Tibial nerve (tissue), 4 donors: ENCODE measurements around the gene ELP6. TPM values are rescaled to one million over a fixed set of nuclear protein-coding genes. Genes with fewer than 3 reads are reported as not detected.
"Not testable (repeated sequence)": the region's sequence is repeated elsewhere in the genome, so short reads cannot be mapped to it uniquely, and the experiment has no call there.

ENCODE experiments used
- DNase-seq, 2 donors: peaks; one replicate each; pipeline ENCODE4 v3.0.0-alpha.2; 2019; ENCODE audit warnings: low spot score in 2 of 2
- H3K27ac ChIP-seq, 4 donors: fragments of 200-600 bp; sonication (generic) in 3 of 4; one replicate each; pipeline ENCODE4 v1.5.1; 2017 to 2019; ENCODE audit warnings: mild to moderate bottlenecking in 1 of 4
- H3K27me3 ChIP-seq, 2 donors: fragments of 200-600 bp; sonication (generic) in 1 of 2; one replicate each; pipeline versions ENCODE4 v1.5.1 to v1.6.0; 2017 to 2019
- H3K36me3 ChIP-seq, 3 donors: fragments of 200-600 bp; sonication (generic); one replicate each; pipeline ENCODE4 v1.5.1; 2018 to 2019
- H3K4me1 ChIP-seq, 4 donors: fragments of 200-600 bp; sonication (generic) in 3 of 4; one replicate each; pipeline ENCODE4 v1.5.1; 2017 to 2019
- H3K4me3 ChIP-seq, 4 donors: fragments of 200-600 bp; sonication (generic) in 3 of 4; one replicate each; pipeline ENCODE4 v1.5.1; 2017 to 2019; ENCODE audit warnings: mild to moderate bottlenecking in 1 of 4, moderate library complexity in 1 of 4
- H3K9me3 ChIP-seq, 4 donors: fragments of 200-600 bp; sonication (generic) in 3 of 4; one replicate each; pipeline ENCODE4 v1.5.1; 2017 to 2019
- EP300 ChIP-seq, 2 donors: sonication (generic); formaldehyde crosslinking; IDR thresholded peaks; one replicate each; pipeline ENCODE4 v1.6.1; 2017; ENCODE audit warnings: antibody characterized with exemption in 2 of 2, mild to moderate bottlenecking in 1 of 2
- POLR2A ChIP-seq, 2 donors: fragments of 450-650 bp; IDR thresholded peaks; one replicate each; pipeline ENCODE4 v1.6.1; 2017; ENCODE audit warnings: antibody characterized with exemption in 2 of 2, mild to moderate bottlenecking in 2 of 2, moderate library complexity in 2 of 2
- WGBS, 2 donors: methylation state at CpG; one replicate each; pipeline ENCODE4 v1.1.5; 2018; 5-methylcytosine and 5-hydroxymethylcytosine counted together
- total RNA-seq, 4 donors: library from RNA; depleted of rRNA; stranded (reverse); fragments of >200 nt; gene quantifications; one replicate each; pipeline ENCODE4 v1.1.0, GENCODE V29; 2016
- TF ChIP-seq, protein P1 (sequence below), 5 experiments: fragments of 200-600 bp in 3 of 5; fragments of 450-650 bp in 2 of 5; sonication (generic) in 3 of 5; IDR thresholded peaks; one replicate each; pipeline ENCODE4 v1.5.1; 2016 to 2019; ENCODE audit warnings: antibody characterized with exemption in 5 of 5, mild to moderate bottlenecking in 3 of 5, moderate library complexity in 2 of 5

Gene ELP6
- total RNA-seq, 4 donors from 2014 or later, result 19.9 to 25.5 (median 22.7) TPM

DNA sequence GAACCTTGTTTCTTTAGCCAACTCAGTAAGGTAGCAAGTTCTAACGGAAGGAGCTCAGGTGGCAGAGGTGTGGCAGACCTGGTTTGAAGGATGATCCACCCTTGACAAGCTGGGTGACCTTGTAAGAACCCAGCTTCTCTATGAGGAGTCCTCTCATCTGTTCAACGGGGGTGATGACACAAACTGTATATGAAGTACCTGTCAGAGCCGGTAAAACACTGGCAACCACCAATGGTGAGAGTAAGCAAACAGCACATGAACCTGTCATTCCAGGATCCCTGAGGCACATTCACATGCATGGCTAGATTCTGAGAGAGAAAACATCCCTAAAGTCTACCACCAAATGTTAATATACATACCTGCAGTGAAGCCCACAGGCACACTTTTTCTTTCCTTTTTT, 40.1 kb downstream of the ELP6 start:
- H3K27ac ChIP-seq, result no peak overlapping the region
- DNase-seq, result no peak
- H3K4me1 ChIP-seq, result peaks cover 0 to 30% (median 18%) of the 10 kb centered on the region in 4 donors
- 84 to 91% methylated on average over 3 of the region's 3 CpGs for WGBS, 2 donors
- no peaks in the 10 kb centered on the region for H3K9me3 ChIP-seq
- no peaks in the 10 kb centered on the region for H3K27me3 ChIP-seq
- TF ChIP-seq POLR2A (IDR thresholded peaks at IDR 0.05), result no peak
- TF ChIP-seq EP300 (IDR thresholded peaks at IDR 0.05), result no peak
- TF ChIP-seq, protein P1, sequence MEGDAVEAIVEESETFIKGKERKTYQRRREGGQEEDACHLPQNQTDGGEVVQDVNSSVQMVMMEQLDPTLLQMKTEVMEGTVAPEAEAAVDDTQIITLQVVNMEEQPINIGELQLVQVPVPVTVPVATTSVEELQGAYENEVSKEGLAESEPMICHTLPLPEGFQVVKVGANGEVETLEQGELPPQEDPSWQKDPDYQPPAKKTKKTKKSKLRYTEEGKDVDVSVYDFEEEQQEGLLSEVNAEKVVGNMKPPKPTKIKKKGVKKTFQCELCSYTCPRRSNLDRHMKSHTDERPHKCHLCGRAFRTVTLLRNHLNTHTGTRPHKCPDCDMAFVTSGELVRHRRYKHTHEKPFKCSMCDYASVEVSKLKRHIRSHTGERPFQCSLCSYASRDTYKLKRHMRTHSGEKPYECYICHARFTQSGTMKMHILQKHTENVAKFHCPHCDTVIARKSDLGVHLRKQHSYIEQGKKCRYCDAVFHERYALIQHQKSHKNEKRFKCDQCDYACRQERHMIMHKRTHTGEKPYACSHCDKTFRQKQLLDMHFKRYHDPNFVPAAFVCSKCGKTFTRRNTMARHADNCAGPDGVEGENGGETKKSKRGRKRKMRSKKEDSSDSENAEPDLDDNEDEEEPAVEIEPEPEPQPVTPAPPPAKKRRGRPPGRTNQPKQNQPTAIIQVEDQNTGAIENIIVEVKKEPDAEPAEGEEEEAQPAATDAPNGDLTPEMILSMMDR (IDR thresholded peaks at IDR 0.05), result no peak
- H3K36me3 ChIP-seq, result no peaks in the 10 kb centered on the region
- no peak overlapping the region for H3K4me3 ChIP-seq

DNA sequence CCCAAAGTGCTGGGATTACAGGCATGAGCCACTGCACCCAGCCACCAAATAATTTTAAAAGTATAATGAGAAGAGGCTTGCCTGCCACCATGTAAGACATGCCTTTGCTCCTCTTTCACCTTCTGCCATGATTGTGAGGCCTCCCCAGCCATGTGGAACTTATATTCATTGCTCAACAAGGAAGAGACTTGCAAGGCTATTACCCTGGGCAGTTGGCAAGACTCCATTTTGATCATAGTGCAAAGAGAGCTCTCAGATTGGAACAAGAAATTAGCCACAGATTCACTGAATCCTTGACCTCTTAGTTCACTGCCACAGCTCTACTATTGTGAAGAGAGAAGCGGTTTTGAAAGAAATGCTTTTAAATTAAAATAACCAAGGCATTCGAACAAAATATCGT, 43.9 kb downstream of the ELP6 start:
- H3K4me1 ChIP-seq, result peaks cover 0 to 15% (median 3%) of the 10 kb centered on the region in 4 donors
- no peak overlapping the region for H3K4me3 ChIP-seq
- H3K27ac ChIP-seq, result no peak overlapping the region
- no peaks in the 10 kb centered on the region for H3K36me3 ChIP-seq
- TF ChIP-seq, protein P1 (IDR thresholded peaks at IDR 0.05), result no peak
- no peak for TF ChIP-seq POLR2A (IDR thresholded peaks at IDR 0.05)
- TF ChIP-seq EP300 (IDR thresholded peaks at IDR 0.05), result no peak
- DNase-seq, result no peak
- no peaks in the 10 kb centered on the region for H3K27me3 ChIP-seq
- no peaks in the 10 kb centered on the region for H3K9me3 ChIP-seq
- WGBS, 2 donors, result 52 to 67% methylated on average over 3 of the region's 3 CpGs

DNA sequence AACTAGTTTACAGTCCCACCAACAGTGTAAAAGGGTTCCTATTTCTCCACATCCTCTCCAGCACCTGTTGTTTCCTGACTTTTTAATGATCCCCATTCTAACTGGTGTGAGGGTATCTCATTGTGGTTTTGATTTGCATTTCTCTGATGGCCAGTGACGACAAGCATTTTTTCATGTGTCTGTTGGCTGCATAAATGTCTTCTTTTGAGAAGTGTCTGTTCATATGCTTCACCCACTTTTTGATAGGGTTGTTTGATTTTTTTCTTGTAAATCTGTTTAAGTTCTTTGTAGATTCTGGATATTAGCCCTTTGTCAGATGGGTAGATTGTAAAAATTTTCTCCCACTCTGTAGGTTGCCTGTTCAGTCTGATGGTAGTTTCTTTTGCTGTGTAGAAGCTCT, 45.2 kb downstream of the ELP6 start:
- H3K27me3 ChIP-seq, H3K27ac ChIP-seq, H3K4me3 ChIP-seq, DNase-seq, H3K4me1 ChIP-seq, H3K36me3 ChIP-seq, H3K9me3 ChIP-seq: not testable (repeated sequence)
- WGBS, 2 donors, result 100% methylated on average over 1 of the region's 1 CpG

DNA sequence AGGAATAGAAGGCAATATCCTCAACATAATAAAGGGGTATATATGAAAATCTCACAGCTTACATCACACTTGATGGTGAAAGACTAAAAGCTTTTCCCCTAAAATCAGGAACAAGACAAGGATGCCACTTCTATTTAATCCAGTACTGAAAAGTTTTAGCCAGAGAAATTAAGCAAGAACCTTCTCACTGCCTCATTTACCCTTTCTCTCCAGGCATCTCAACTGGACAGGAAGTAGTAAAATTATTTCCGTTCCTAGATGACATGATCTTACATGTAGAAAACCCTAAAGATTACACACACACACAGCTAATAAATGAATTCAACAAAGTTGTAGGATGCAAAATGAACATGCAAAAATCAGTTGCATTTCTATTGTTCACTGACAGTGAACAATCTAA, 48.9 kb downstream of the ELP6 start:
- Histone ChIP-seq H3K4me3 (no peak overlapping the region), H3K4me1 (peaks cover 0 to 16% (median 0%) of the 10 kb centered on the region in 4 donors), H3K9me3 (no peaks in the 10 kb centered on the region), H3K36me3 (peaks cover 0 to 3% (median 0%) of the 10 kb centered on the region in 3 donors), H3K27me3 (no peaks in the 10 kb centered on the region), H3K27ac (no peak overlapping the region)
- DNase-seq, result no peak
- TF ChIP-seq EP300 (IDR thresholded peaks at IDR 0.05) (peak in 1 of 2 donors; percentile 19), POLR2A (IDR thresholded peaks at IDR 0.05) (no peak)
- TF ChIP-seq, protein P1 (IDR thresholded peaks at IDR 0.05), result no peak
- 52 to 60% methylated on average over 1 of the region's 1 CpG for WGBS, 2 donors

DNA sequence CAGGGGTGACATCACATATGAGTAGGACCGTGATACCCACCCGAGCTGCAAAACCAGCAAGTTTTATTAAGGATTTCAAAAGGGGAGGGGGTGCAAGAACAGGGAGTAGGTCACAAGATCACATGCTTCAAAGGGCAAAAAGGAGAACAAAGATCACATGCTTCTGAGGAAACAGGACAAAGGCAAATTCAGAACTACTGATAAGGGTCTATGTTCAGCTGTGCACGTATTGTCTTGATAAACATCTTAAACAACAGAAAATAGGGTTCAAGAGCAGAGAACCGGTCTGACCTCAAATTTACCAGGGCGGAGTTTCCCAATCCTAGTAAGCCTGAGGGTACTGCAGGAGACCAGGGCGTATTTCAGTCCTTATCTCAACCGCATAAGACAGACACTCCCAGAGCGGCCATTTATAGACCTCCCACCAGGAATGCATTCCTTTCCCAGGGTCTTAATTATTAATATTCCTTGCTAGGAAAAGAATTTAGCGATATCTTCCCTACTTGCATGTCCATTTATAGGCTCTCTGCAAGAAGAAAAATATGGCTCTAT, 53.9 kb downstream of the ELP6 start:
- H3K4me3 ChIP-seq, DNase-seq, H3K27me3 ChIP-seq, H3K27ac ChIP-seq, H3K36me3 ChIP-seq, H3K9me3 ChIP-seq: not testable (repeated sequence)
- peaks cover 0 to 30% (median 0%) of the 10 kb centered on the region in 4 donors for H3K4me1 ChIP-seq
- WGBS, 2 donors, result 69 to 77% methylated on average over 9 of the region's 9 CpGs

DNA sequence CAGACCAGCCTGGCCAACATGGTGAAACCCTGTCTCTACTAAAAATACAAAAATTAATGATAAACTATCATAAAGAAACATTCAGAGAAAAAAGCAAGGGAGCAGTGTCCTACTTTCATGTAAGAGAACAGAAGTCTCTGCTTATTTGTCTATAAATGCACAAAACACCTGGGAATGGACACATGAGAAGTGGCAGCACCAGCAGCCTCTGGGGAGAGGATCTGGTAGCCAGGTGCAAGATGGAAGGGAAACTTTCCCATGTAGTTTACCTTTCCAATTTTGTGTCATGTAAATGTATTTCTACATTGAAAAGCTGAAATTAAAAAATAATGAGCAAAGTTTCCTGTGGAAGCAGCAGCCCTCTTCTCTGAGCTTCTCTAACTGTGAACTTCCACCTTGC, 56.5 kb downstream of the ELP6 start:
- Histone ChIP-seq H3K4me1 (peaks cover 0 to 17% (median 0%) of the 10 kb centered on the region in 4 donors), H3K36me3 (peaks cover 0 to 3% (median 0%) of the 10 kb centered on the region in 3 donors), H3K27me3 (no peaks in the 10 kb centered on the region), H3K9me3 (peaks cover 0 to 6% (median 0%) of the 10 kb centered on the region in 4 donors), H3K27ac (no peak overlapping the region), H3K4me3 (no peak overlapping the region)
- TF ChIP-seq EP300 (IDR thresholded peaks at IDR 0.05) (no peak), POLR2A (IDR thresholded peaks at IDR 0.05) (no peak)
- TF ChIP-seq, protein P1 (IDR thresholded peaks at IDR 0.05), result no peak
- no peak for DNase-seq
